Measurements from ENCODE around the gene FAM180A. TPM values are rescaled to one million over a fixed set of nuclear protein-coding genes. Genes with fewer than 3 reads are reported as not detected.
"Not testable (repeated sequence)": the region's sequence is repeated elsewhere in the genome, so short reads cannot be mapped to it uniquely, and the experiment has no call there.

The FAM180A gene
- total RNA-seq, 1 donor from 2014 or later: not detected

DNA sequence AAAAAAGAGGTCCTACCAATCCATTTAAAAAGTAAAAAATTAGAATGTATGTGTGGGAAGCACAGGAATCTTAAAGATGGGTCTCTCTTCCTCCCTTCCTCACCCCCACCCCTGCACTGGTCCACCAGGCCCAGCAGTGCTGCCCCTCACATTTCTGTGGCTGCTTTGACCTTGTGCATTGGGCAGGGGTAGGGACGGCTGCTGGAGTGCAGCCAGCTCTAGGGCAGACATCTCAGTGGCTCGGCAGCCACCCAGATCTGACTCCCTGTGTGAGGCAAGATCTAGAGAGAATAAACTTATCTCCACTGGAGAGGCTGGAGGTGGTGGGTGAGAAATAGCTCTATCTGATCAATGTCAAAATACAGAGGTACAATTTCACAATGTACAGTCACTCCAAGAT lies 6.7 kb downstream of the FAM180A start:
- no peak for DNase-seq (ENCODE audit: low read depth, low spot score)

DNA sequence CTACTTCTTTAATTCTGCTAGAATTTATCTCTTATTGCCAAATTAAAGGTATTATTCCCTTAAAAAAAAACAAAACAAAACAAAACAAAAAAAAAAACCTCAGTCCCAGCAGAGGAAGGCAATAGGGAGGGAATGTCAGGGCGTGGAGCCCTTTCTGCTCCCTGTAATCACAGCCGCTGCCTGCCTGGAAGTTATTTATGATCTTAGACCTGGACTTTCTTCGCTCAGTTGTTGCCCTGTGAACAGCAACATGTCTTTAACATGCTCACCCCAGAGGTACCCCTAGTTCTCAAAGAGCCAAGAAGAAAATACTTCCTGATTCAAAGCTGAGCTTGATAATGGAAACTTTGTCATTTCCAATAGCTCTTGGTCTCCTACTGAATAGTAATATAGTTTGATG lies 7.7 kb downstream of the FAM180A start:
- DNase-seq (ENCODE audit: low read depth, low spot score): no peak

GRCh38 chr7:135737306-135737647 lies 11.3 kb downstream of the FAM180A start:
- DNase-seq (ENCODE audit: low read depth, low spot score): not testable (repeated sequence)

DNA sequence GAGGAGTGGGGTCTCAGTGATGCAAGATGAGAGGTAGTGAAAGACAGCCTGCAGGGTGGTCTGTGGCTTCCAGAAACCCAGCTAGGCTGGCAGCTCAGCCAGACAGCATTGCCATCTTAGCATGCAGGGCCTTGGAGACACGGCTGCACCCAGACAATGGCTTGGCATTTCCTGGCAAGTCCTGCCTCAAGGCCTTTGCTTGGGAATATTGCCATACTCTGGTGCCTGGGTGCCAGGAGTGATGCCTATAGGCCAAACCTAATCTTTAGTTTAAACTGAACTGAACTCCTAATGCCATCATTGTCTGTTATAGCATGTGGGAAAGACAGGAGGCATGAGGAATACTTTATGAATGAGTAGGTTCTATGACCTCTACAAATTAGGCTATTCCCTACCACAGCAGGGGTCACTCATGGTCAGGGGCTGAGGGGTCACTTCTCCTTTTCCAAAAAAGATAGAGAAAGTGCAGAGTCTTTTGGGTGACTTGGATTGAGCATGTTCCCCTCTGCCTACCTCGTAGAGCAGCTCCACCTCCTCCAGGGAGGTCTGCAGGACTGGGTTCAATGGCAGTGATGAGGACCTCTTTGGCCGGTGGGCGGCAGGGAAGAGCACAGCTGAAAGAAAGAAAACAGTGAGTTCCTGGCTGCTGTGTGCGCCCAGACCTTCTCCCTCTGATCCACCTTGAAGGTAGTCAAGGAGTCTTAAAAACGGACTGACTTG lies 11.9 kb downstream of the FAM180A start:
- no peak for DNase-seq (ENCODE audit: low read depth, low spot score)

GRCh38 chr7:135734343-135734689 lies 14.3 kb downstream of the FAM180A start:
- no peak for DNase-seq (ENCODE audit: low read depth, low spot score)

DNA sequence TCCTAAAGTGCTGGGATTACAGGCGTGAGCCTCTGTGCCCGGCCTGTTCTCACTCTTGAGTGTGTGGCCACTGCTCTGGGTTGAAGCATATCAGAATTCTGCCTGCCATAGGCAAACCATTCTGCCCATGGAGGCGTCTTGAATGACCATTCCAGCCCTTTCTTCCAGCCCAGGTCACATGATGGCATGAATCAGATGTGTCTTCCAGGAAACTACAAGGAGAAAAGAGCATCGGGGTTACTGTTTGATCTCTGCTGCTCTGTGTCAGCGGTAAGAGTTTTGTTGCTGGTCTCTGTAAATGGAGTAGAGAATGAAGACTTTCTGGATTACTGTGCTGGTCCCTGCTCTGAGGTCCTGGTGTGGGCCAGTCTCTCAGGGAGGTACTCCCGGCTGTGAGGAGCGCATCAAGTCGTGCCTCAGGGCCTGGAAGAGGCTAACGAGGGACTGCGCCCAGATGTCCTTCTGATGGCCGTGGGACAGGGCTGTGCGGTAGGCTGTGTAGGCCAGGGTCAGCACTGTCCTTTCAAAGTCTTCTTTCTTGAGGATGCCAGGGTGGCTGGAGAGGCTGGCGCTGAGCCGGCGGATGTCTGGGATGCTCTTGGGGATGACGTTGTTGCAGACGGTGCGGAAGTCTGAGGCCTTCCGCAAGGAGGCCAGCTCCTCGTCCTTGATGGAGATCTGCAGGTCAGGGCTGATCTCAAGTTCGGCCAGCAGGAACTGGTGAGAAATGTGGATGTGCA lies 14.8 kb downstream of the FAM180A start:
- DNase-seq (ENCODE audit: low read depth, low spot score): no peak

DNA sequence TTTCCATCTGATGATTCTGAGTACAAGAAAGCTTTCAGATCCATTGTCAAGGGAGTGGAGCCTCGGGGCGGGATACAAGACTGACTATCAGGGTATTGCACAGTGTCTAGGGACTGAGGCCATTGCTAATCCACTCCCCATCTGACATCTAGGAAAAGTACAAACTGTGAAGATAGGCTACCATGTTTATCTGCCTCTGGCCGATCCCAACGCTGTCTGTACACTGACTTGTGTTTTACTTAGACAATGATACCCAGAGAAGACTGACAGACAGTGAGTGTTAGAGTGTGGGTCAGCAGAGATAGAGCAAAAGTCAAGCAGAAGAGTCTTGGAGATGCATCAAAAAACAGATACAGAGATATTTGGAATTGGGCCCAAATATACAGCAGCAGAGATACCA lies 17.5 kb downstream of the FAM180A start:
- no peak for DNase-seq (ENCODE audit: low read depth, low spot score)

DNA sequence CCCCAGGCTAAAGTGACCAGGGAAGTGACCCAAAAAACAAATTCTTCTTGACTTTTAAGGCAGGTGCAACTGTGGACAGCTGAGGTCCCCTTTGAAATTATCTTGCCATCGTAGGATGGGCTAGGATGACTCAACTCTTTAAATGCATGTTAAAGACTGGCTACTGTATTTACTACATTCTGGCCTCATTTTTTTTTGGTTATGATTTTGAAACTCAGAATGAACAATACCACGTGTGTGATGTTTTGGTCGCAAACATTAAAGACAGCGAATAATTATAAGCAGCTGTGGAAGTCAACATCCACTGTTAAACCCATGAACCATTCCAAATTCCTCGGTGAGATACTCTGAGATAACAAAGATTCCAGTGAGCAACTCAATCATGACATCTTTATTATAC lies 19.4 kb downstream of the FAM180A start:
- DNase-seq (ENCODE audit: low read depth, low spot score): no peak

- DNase-seq (ENCODE audit: low read depth, low spot score): no peak
Measured at GRCh38 chr7:135728136-135728669, 20.4 kb downstream of the FAM180A start, which contains the start of gene SLC13A4. SLC13A4 (minus strand) TSS chr7:135728186; CDS start chr7:135727496, 690 bp downstream.

DNA sequence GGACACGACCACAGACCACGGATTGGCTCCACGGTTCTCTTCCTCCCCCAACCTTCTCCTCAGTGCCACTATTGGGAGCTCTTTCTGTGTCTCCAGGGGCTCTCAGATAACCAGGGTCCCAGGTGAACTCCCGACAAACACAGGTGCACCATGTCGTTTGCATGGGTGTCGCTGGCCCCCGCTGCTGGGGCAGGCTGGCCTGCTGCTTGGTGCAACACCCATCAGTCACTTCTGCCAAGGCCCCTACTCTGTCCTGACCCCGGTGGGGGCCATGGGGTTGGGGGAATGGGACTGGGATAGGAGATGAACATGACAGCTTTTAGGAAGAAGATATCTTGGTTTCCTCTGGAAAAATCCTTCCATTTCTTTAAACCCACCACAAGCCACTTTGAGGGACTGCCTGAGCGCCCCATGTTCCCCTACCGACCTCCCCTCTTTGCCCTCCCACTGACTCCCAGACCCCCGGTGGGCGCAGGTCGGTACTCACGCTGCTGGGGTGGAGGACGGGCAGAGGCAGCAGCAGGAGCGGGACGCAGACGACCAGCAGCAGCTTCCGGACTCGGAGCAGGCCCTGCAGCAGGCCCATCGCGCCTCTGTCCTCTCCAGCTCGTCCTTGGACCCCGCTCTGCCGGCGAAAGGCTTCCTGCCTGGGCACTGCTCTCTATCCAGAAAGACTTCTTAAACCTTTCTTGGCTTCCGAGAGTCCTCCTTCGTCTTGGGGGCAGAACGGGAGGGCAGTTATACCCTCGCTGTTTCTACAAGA lies 21.5 kb downstream of the FAM180A start:
- no peak for DNase-seq (ENCODE audit: low read depth, low spot score)

GRCh38 chr7:135726276-135726788 lies 22.3 kb downstream of the FAM180A start:
- DNase-seq (ENCODE audit: low read depth, low spot score): no peak

DNA sequence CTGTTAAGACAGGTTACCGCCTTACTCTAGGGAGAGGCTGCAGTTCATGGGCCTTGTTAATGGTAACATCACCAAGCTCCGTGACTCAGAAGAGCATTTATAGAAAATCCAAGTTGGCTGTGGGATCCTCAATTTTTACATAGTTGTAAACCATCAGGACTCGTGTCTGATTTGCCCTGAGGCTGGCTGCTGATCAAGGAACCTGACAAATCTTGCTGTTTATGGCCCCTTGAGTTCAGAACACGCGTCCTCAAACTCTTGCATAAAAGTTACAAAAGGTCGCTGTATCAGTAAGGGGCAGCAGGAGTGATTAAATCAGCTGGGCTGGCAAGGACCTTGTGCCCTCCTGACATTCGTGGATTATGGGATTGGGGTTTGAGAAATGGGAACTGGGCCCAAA lies 25.2 kb downstream of the FAM180A start:
- DNase-seq (ENCODE audit: low read depth, low spot score): no peak

DNA sequence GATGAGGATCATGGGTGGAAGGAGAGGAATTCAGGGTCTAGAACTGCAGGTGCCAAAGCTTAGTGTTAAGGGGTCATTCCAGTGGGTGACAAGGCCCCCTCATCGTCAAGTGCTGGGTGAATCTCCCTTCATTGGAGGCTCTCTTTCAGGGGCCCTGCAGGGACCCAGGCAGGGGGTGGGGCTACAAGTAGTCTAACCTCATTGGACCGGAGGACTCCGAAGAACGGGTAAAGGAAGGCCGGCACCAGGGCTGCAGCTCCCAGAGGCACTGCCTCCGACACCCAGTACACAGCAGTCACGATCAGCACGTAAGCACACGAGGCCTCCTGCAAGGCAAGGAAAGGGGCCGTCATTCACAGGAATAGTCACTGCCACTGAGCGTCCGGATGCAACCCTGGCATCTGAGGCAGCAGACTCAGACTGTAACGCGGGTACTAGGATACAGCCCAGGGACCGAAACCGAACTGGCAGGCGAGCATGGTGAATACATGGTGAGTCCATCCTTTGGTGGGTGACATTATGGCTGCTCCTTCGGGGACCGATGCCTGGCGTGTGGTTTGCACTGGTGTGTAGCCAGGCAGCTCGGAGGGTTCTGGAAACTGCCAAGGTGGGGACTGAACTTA lies 27.3 kb downstream of the FAM180A start:
- DNase-seq (ENCODE audit: low read depth, low spot score): no peak

DNA sequence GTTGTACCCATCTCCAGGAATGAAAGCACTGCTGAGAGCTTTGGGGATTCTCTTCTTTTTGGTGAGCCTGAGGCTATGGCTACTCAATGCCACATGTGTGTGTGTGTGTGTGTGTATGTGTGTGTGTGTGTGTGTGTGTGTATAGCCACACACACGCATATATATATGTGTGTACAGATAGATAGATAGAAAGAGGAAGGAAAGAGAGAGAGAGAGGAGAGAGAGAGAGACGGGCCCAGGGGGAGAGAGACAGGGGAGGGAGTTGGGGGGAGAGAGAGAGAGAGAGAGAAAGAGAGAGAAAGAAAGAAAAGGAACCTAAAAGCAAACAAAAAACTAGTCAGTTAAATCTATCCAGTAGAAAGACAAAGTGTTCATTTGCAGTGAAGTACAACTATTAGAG lies 28.9 kb downstream of the FAM180A start:
- no peak for DNase-seq (ENCODE audit: low read depth, low spot score)

DNA sequence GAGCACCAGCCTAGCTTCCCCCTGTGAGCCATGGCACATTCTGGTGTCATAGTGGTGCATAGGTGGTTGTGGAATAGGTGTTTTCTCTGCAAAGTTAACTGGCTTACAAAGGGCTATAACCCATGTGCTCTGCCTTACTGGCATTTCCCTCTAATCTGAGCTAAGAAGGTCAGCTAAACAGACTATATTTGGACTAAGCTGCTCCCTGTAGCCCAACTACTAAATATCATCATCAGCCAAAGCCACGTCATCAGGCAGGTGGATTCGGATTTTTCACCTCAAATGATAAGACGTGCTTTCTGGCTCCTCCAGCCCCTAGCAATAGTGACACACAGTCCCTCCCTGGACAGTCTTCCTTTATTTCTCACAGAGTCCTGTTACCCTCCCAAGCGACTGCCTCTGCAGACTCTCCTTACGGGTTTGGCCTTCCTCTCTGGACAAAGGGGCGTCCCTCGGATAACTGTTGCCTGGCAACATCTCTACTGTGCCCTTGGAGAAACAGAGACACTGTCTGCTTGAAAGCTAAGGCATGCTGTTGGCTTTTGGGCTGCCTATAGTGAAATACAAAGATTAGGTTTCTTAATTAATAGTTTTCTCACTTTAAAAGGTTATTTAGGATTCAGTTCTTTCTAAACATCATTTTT lies 29.7 kb downstream of the FAM180A start:
- no peak for DNase-seq (ENCODE audit: low read depth, low spot score)

- no peak for DNase-seq (ENCODE audit: low read depth, low spot score)
Measured at GRCh38 chr7:135718219-135718618, 30.4 kb downstream of the FAM180A start.

- DNase-seq (ENCODE audit: low read depth, low spot score): no peak
Measured at GRCh38 chr7:135717693-135718092, 30.9 kb downstream of the FAM180A start.

GRCh38 chr7:135716677-135717238 lies 31.9 kb downstream of the FAM180A start:
- DNase-seq (ENCODE audit: low read depth, low spot score): peak; percentile 43

DNA sequence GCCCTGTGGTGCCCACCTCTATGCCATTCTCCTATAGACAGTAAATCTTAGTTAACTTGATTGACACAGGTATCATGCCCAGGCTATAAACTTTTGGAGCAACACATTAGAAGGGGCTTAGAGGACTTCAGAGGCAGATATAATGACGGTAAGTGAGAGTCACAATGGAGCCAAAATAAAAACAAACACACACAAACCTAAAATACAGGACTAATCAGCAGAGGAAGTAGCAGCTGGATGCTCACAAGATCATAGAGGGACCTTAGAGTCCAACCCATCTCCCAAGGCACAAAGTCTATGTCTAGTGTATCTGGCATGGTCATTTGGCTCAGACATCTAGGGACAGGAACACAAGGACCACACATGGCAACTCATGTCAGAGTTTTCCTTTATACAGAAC lies 32.9 kb downstream of the FAM180A start:
- DNase-seq (ENCODE audit: low read depth, low spot score): no peak

DNA sequence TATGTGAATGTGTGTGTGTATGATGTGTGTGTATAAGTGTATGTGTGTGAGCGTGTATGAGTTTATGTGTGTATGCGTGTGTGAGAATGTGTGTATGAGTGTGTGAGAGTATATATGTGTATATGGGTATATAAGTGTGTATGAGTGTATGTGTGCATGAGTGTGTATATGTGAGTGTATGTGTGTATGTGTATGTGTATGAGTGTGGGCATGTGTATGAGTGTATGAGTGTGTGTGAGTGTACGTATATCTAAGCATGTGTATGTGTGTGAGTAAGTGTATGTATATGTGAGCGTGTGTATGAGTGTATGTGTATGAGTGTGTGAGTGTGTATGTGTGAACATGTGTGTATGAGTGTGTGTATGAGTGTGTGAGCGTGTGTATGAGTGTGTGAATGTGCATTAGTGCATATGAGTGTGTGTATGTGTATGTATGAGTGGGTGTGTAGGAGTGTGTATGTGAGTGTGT lies 33.5 kb downstream of the FAM180A start:
- DNase-seq (ENCODE audit: low read depth, low spot score): no peak

Measured in pulmonary artery endothelial cell (primary cell).